Osteoblast (primary cell): ENCODE measurements around the gene PATL1. TPM values are rescaled to one million over a fixed set of nuclear protein-coding genes. Genes with fewer than 3 reads are reported as not detected.

Source experiments
- DNase-seq: peaks from one replicate; pipeline ENCODE4 v3.0.0; 2011; ENCODE audit warnings: low spot score, mixed read lengths; ENCODE audit not compliant: insufficient read length; ENCODE audit errors: missing footprints
- H2AFZ ChIP-seq: 2 replicates; pipeline ENCODE4 v1.6.0; 2011; ENCODE audit warnings: mild to moderate bottlenecking, low read length
- H3K27ac ChIP-seq: 2 replicates; pipeline ENCODE4 v1.5.1; 2011; ENCODE audit warnings: mild to moderate bottlenecking, low read depth, low read length, moderate library complexity
- H3K27me3 ChIP-seq: 2 replicates; pipeline ENCODE4 v1.6.0; 2012; ENCODE audit warnings: mild to moderate bottlenecking, control low read depth, inconsistent platforms, low read length, moderate library complexity; ENCODE audit not compliant: insufficient read depth
- H3K36me3 ChIP-seq: 2 replicates; pipeline ENCODE4 v1.5.1; 2011; ENCODE audit warnings: mild to moderate bottlenecking, low read length, control low read depth, moderate library complexity; ENCODE audit not compliant: insufficient read depth
- H3K4me1 ChIP-seq: 2 replicates; pipeline ENCODE4 v1.5.1; 2011; ENCODE audit warnings: mild to moderate bottlenecking, low read length, control low read depth, moderate library complexity; ENCODE audit not compliant: insufficient read depth
- H3K4me2 ChIP-seq: 2 replicates; pipeline ENCODE4 v1.6.0; 2011; ENCODE audit warnings: mild to moderate bottlenecking, low read length; ENCODE audit not compliant: insufficient read depth
- H3K4me3 ChIP-seq: fragments of 200-600 bp; sonication (generic); 3 replicates; pipeline ENCODE4 v1.5.1; 2012; ENCODE audit warnings: mild to moderate bottlenecking, low read length, inconsistent platforms; ENCODE audit not compliant: insufficient read depth
- H3K79me2 ChIP-seq: 2 replicates; pipeline ENCODE4 v1.6.0; 2012; ENCODE audit warnings: mild to moderate bottlenecking, low read length, control low read depth, inconsistent platforms; ENCODE audit not compliant: insufficient read depth
- H3K9me3 ChIP-seq: 2 replicates; pipeline ENCODE4 v1.5.1; 2011; ENCODE audit warnings: low read depth, low read length, control low read depth
- H4K20me1 ChIP-seq: 2 replicates; pipeline ENCODE4 v1.6.0; 2012; ENCODE audit warnings: mild to moderate bottlenecking, low read length, control low read depth; ENCODE audit not compliant: insufficient read depth
- CTCF ChIP-seq: IDR thresholded peaks from 2 replicates; pipeline ENCODE4 v1.5.1; 2011; ENCODE audit warnings: mild to moderate bottlenecking, low read depth, low read length, moderate library complexity; ENCODE audit errors: extremely low read depth
- total RNA-seq: library from RNA; depleted of rRNA; stranded (reverse); fragments of >200 nt; gene quantifications from 2 replicates; pipeline ENCODE4 v1.2.3, GENCODE V29; 2012

The PATL1 gene
- total RNA-seq, 1 donor, result 19.5 TPM

- Histone ChIP-seq H3K27me3 (no peaks in the 10 kb centered on the region), H3K4me1 (peaks cover 23% of the 10 kb centered on the region), H4K20me1 (peaks cover 10% of the 10 kb centered on the region), H3K4me2 (peak overlapping the region; percentile 94), H3K9me3 (no peaks in the 10 kb centered on the region), H3K79me2 (peaks cover 47% of the 10 kb centered on the region), H3K27ac (peak overlapping the region; percentile 100), H3K4me3 (peak overlapping the region; percentile 92), H2AFZ (peak overlapping the region; percentile 99), H3K36me3 (peaks cover 21% of the 10 kb centered on the region)
- no peak for DNase-seq
- TF ChIP-seq CTCF, result no peak
Observed at GRCh38 chr11:59669611-59670009, 773 bp upstream of the PATL1 start.

- H3K4me3 ChIP-seq, result peak overlapping the region; percentile 92
- H3K36me3 ChIP-seq, result peaks cover 30% of the 10 kb centered on the region
- peak overlapping the region; percentile 70 for H2AFZ ChIP-seq
- H3K4me2 ChIP-seq, result peak overlapping the region; percentile 88
- peaks cover 59% of the 10 kb centered on the region for H3K79me2 ChIP-seq
- H3K4me1 ChIP-seq, result peaks cover 23% of the 10 kb centered on the region
- H3K27ac ChIP-seq, result peak overlapping the region; percentile 57
- H4K20me1 ChIP-seq, result peaks cover 10% of the 10 kb centered on the region
- TF ChIP-seq CTCF, result no peak
- no peaks in the 10 kb centered on the region for H3K27me3 ChIP-seq
- DNase-seq, result peak; percentile 92
- no peaks in the 10 kb centered on the region for H3K9me3 ChIP-seq
Observed at GRCh38 chr11:59668188-59668949, 468 bp downstream of the PATL1 start.

GRCh38 chr11:59667812-59668187 is 1.0 kb downstream of the PATL1 start:
- peaks cover 23% of the 10 kb centered on the region for H3K4me1 ChIP-seq
- no peaks in the 10 kb centered on the region for H3K9me3 ChIP-seq
- peak overlapping the region; percentile 88 for H3K4me2 ChIP-seq
- DNase-seq, result no peak
- H3K27ac ChIP-seq, result peak overlapping the region; percentile 57
- peak overlapping the region; percentile 92 for H3K4me3 ChIP-seq
- peaks cover 10% of the 10 kb centered on the region for H4K20me1 ChIP-seq
- no peak for TF ChIP-seq CTCF
- H3K36me3 ChIP-seq, result peaks cover 30% of the 10 kb centered on the region
- H3K79me2 ChIP-seq, result peaks cover 64% of the 10 kb centered on the region
- no peaks in the 10 kb centered on the region for H3K27me3 ChIP-seq
- no peak overlapping the region for H2AFZ ChIP-seq

- Histone ChIP-seq H4K20me1 (peaks cover 10% of the 10 kb centered on the region), H3K9me3 (no peaks in the 10 kb centered on the region), H3K4me3 (peak overlapping the region; percentile 92), H3K27me3 (no peaks in the 10 kb centered on the region), H3K79me2 (peaks cover 71% of the 10 kb centered on the region), H3K27ac (peak overlapping the region; percentile 45), H3K36me3 (peaks cover 30% of the 10 kb centered on the region), H3K4me2 (peak overlapping the region; percentile 88), H2AFZ (peak overlapping the region; percentile 15), H3K4me1 (peaks cover 23% of the 10 kb centered on the region)
- peak; percentile 31 for DNase-seq
- TF ChIP-seq CTCF, result no peak
Observed at GRCh38 chr11:59666969-59667368, 1.9 kb downstream of the PATL1 start.
